Suprapubic skin (tissue), 4 donors: Measurements from ENCODE around the gene ZNF549. TPM values are rescaled to one million over a fixed set of nuclear protein-coding genes. Genes with fewer than 3 reads are reported as not detected.
A peak's percentile ranks its signal among the peaks of the same experiment; 100 is the strongest.

ENCODE experiments used
- DNase-seq, 2 donors: peaks; one replicate each; pipeline ENCODE4 v3.0.0-alpha.2; 2019; ENCODE audit warnings: low spot score in 2 of 2
- H3K27ac ChIP-seq: fragments of 200-600 bp; sonication (generic); one replicate; pipeline ENCODE4 v1.5.1; 2019
- H3K27me3 ChIP-seq: fragments of 200-600 bp; sonication (generic); one replicate; pipeline ENCODE4 v1.5.1; 2019
- H3K36me3 ChIP-seq: fragments of 200-600 bp; sonication (generic); one replicate; pipeline ENCODE4 v1.5.1; 2019
- H3K4me1 ChIP-seq: fragments of 200-600 bp; sonication (generic); one replicate; pipeline ENCODE4 v1.5.1; 2019
- H3K4me3 ChIP-seq: fragments of 200-600 bp; sonication (generic); one replicate; pipeline ENCODE4 v1.5.1; 2019; ENCODE audit warnings: mild to moderate bottlenecking
- H3K9me3 ChIP-seq: fragments of 200-600 bp; sonication (generic); one replicate; pipeline ENCODE4 v1.5.1; 2019
- CTCF ChIP-seq, 2 donors: fragments of 200-600 bp in 1 of 2; fragments of 450-650 bp in 1 of 2; sonication (generic) in 1 of 2; IDR thresholded peaks; one replicate each; pipeline ENCODE4 v1.5.1; 2016 to 2019; ENCODE audit warnings: antibody characterized with exemption in 2 of 2, mild to moderate bottlenecking in 1 of 2, moderate library complexity in 1 of 2
- EP300 ChIP-seq: sonication (generic); formaldehyde crosslinking; IDR thresholded peaks from one replicate; pipeline ENCODE4 v1.6.1; 2017; ENCODE audit warnings: antibody characterized with exemption
- POLR2A ChIP-seq, 2 donors: fragments of 450-650 bp; IDR thresholded peaks; one replicate each; pipeline ENCODE4 v1.6.1; 2017; ENCODE audit warnings: antibody characterized with exemption in 2 of 2, mild to moderate bottlenecking in 2 of 2, moderate library complexity in 2 of 2
- POLR2AphosphoS5 ChIP-seq, 3 donors: sonication (generic); formaldehyde crosslinking; IDR thresholded peaks; one replicate each; pipeline ENCODE4 v1.6.1; 2017; ENCODE audit warnings: antibody characterized with exemption in 3 of 3
- WGBS: methylation state at CpG from one replicate; pipeline ENCODE4 v1.1.5; 2018; 5-methylcytosine and 5-hydroxymethylcytosine counted together
- total RNA-seq, 4 donors: library from RNA; depleted of rRNA; stranded (reverse); fragments of >200 nt; gene quantifications; one replicate each; pipeline ENCODE4 v1.1.0, GENCODE V29; 2016

ZNF549 gene
- total RNA-seq, 4 donors from 2014 or later, result 3.4 to 9.5 (median 4.9) TPM

DNA sequence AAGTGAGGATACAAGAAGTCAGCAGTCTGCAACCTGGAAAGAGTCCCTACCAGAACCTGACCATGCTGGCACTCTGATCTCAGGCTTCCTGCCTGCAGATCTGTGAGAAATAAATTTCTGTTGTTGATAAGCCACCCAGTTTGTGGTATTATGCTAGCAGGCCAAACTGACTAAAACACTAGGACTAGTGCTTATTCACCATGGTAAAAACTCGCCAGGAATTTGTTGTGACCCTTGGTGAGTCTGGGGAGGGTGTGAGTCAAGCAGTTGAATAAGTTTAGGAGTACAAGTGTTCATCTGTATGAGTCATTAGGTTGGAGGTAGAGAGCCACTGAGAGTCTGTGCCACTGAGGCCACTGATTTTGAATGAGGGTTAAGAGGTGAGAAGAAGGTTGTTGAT is 60.4 kb downstream of the ZNF549 start:
- H3K27me3 ChIP-seq, result no peaks in the 10 kb centered on the region
- H3K9me3 ChIP-seq, result peaks cover 45% of the 10 kb centered on the region
- H3K36me3 ChIP-seq, result peaks cover 46% of the 10 kb centered on the region
- peaks cover 18% of the 10 kb centered on the region for H3K4me1 ChIP-seq
- no peak overlapping the region for H3K4me3 ChIP-seq
- no peak overlapping the region for H3K27ac ChIP-seq
- TF ChIP-seq CTCF (IDR thresholded peaks at IDR 0.05) (no peak), POLR2A (IDR thresholded peaks at IDR 0.05) (no peak), EP300 (no peak), POLR2AphosphoS5 (IDR thresholded peaks at IDR 0.05) (no peak)
- no peak for DNase-seq
- 100% methylated on average over 1 of the region's 1 CpG for WGBS

DNA sequence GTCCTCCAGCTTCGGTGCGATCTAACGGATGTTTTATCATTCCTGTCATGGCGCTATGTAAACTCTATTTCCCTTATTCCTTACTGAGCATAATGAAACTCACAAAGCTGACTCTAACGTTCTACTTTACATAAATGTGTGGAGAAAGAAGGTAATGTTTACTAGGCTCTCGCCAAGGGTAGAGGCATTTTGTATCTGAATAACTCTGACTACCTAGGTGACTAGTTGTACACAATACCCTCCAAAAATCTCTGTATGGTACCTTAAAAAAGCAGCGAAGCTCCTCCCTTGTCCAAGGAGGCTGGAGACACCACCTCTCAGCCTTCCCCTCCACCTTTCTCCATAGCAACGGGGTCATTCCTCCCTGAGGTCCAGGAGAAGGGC is 72.2 kb downstream of the ZNF549 start:
- Histone ChIP-seq H3K4me3 (peak overlapping the region; percentile 74), H3K36me3 (peaks cover 16% of the 10 kb centered on the region), H3K27me3 (no peaks in the 10 kb centered on the region), H3K9me3 (peaks cover 17% of the 10 kb centered on the region), H3K27ac (no peak overlapping the region), H3K4me1 (peaks cover 14% of the 10 kb centered on the region)
- no peak for DNase-seq
- TF ChIP-seq POLR2AphosphoS5 (IDR thresholded peaks at IDR 0.05) (no peak), CTCF (IDR thresholded peaks at IDR 0.05) (no peak), EP300 (no peak), POLR2A (IDR thresholded peaks at IDR 0.05) (no peak)
- 58% methylated on average over 8 of the region's 8 CpGs for WGBS

DNA sequence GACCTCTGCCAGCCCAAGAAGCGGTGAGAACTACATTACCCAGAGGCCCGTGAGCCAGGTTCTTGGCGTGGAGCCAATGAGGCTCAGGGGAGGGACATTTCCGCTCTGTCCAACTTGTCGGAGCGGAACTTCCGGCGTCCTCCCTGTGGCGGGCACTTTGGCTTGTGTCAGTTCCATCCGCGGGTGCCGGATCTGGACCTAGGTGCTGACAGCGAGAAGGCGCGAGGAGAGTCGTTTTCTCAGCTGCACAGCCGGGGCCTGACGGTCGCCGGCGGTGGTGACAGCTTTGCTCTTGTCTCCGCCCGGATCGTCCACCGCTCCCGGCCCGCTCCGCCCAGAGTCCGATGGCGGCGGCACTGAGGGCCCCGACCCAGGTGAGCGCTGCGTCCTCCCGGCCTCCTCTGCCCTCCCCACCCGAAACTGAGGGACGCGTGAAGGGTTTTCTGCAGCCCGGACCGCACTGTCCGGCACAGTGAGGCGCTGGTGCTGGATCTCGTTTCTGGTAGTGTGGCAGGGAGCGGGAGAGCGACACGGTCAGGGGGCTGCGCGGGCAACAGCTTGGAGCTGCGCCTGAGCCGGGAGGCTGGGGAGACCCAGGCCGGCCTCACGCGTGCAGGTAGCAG is 72.7 kb downstream of the ZNF549 start, which contains the start of gene ZNF530:
TSS of gene ZNF530 (plus strand) at position 125 of the 623 bp plus-strand sequence. CDS start 4,461 bp downstream, outside the sequence.
- 0% methylated on average over 12 of the region's 53 CpGs for WGBS
- peak within 1 kb of the TSS; percentile 74 for H3K4me3 ChIP-seq
- no peak within 1 kb of the TSS for H3K27ac ChIP-seq
- peaks cover 22% of the 10 kb centered on the region for H3K9me3 ChIP-seq
- no peaks in the 10 kb centered on the region for H3K27me3 ChIP-seq
- H3K36me3 ChIP-seq, result peaks cover 21% of the 10 kb centered on the region
- peak; percentile 95 to 96 for DNase-seq
- H3K4me1 ChIP-seq, result peaks cover 14% of the 10 kb centered on the region
- no peak for TF ChIP-seq EP300
- peak in 1 of 3 donors; percentile 52 for TF ChIP-seq POLR2AphosphoS5 (IDR thresholded peaks at IDR 0.05)

- Histone ChIP-seq H3K36me3 (peaks cover 49% of the 10 kb centered on the region), H3K4me3 (no peak overlapping the region), H3K27ac (no peak overlapping the region), H3K9me3 (peaks cover 35% of the 10 kb centered on the region), H3K4me1 (no peaks in the 10 kb centered on the region), H3K27me3 (no peaks in the 10 kb centered on the region)
- TF ChIP-seq CTCF (IDR thresholded peaks at IDR 0.05) (no peak), POLR2AphosphoS5 (IDR thresholded peaks at IDR 0.05) (no peak), POLR2A (IDR thresholded peaks at IDR 0.05) (no peak), EP300 (no peak)
- 97% methylated on average over 5 of the region's 5 CpGs for WGBS
- no peak for DNase-seq
Measured at GRCh38 chr19:57606931-57607330, 79.8 kb downstream of the ZNF549 start.

Other genes with a start within 250 kb of the ZNF549 start
- 100 to 1,000 TPM in 1 of 4 donors, 10 to 100 TPM in 3; 75.2 to 101 (median 78.6) TPM for gene ZNF460, start 246.9 kb upstream of the ZNF549 start, total RNA-seq
- gene ZNF543, start 206.9 kb upstream of the ZNF549 start, total RNA-seq, result 10 to 100 TPM in 3 of 4 donors, 1 to 10 TPM in 1; 9.8 to 15.8 (median 11.6) TPM
- 10 to 100 TPM in 3 of 4 donors, 1 to 10 TPM in 1; 10.0 to 12.4 (median 11.3) TPM for gene ZNF304, start 176.1 kb upstream of the ZNF549 start, total RNA-seq
- gene TRAPPC2B, start 163.8 kb upstream of the ZNF549 start, total RNA-seq, result 10 to 100 TPM; 16.5 to 20.7 (median 19.9) TPM
- gene ZNF547, start 163.8 kb upstream of the ZNF549 start, total RNA-seq, result 1 to 10 TPM; 1.8 to 4.2 (median 2.7) TPM
- 10 to 100 TPM; 18.8 to 30.9 (median 25.7) TPM for gene ZNF548, start 137.5 kb upstream of the ZNF549 start, total RNA-seq
- 10 to 100 TPM; 10.2 to 23.8 (median 15.2) TPM for gene ZNF17, start 116.2 kb upstream of the ZNF549 start, total RNA-seq
- 10 to 100 TPM in 3 of 4 donors, 1 to 10 TPM in 1; 8.3 to 15.5 (median 13.5) TPM for gene ZNF749, start 92.0 kb upstream of the ZNF549 start, total RNA-seq
- 1 to 10 TPM in 3 of 4 donors, under 1 TPM in 1; 0.76 to 3.9 (median 1.2) TPM for gene VN1R1, start 70.2 kb upstream of the ZNF549 start, total RNA-seq
- 10 to 100 TPM in 2 of 4 donors, 1 to 10 TPM in 2; 6.1 to 15.0 (median 10.9) TPM for gene ZNF772, start 49.8 kb upstream of the ZNF549 start, total RNA-seq
- 10 to 100 TPM in 1 of 4 donors, 1 to 10 TPM in 3; 7.9 to 20.4 (median 8.9) TPM for gene ZNF419, start 39.6 kb upstream of the ZNF549 start, total RNA-seq
- gene ZNF773, start 27.4 kb upstream of the ZNF549 start, total RNA-seq, result 10 to 100 TPM; 10.5 to 24.1 (median 16.2) TPM
- 10 to 100 TPM in 2 of 4 donors, 1 to 10 TPM in 2; 6.6 to 21.9 (median 11.3) TPM for gene ZNF550, start 32.5 kb downstream of the ZNF549 start, total RNA-seq
- 1 to 10 TPM; 5.3 to 8.7 (median 6.1) TPM for gene ZNF416, start 51.6 kb downstream of the ZNF549 start, total RNA-seq
- 1 to 10 TPM; 3.0 to 5.7 (median 4.1) TPM for gene ZIK1, start 56.8 kb downstream of the ZNF549 start, total RNA-seq
- 1 to 10 TPM; 4.7 to 9.7 (median 7.2) TPM for gene ZNF530, start 72.5 kb downstream of the ZNF549 start, total RNA-seq
- 10 to 100 TPM; 15.8 to 35.0 (median 21.5) TPM for gene ZNF134, start 86.9 kb downstream of the ZNF549 start, total RNA-seq
- gene ZNF211, start 105.8 kb downstream of the ZNF549 start, total RNA-seq, result 10 to 100 TPM in 3 of 4 donors, 1 to 10 TPM in 1; 7.5 to 21.3 (median 14.1) TPM
- 1 to 10 TPM in 2 of 4 donors, not detected in 2; 2.3 to 3.9 TPM for gene ZSCAN4, start 141.6 kb downstream of the ZNF549 start, total RNA-seq
- 10 to 100 TPM; 21.5 to 42.3 (median 29.7) TPM for gene ZNF551, start 154.6 kb downstream of the ZNF549 start, total RNA-seq
- 1 to 10 TPM in 2 of 4 donors, under 1 TPM in 1, not detected in 1; 0.13 to 1.3 (median 1.3) TPM for gene ZNF154, start 181.8 kb downstream of the ZNF549 start, total RNA-seq
- gene ZNF671, start 200.3 kb downstream of the ZNF549 start, total RNA-seq, result 1 to 10 TPM; 2.0 to 8.4 (median 2.8) TPM
- 10 to 100 TPM; 11.2 to 23.8 (median 15.0) TPM for gene ZNF776, start 219.5 kb downstream of the ZNF549 start, total RNA-seq
- 10 to 100 TPM; 20.6 to 47.4 (median 26.8) TPM for gene ZNF586, start 242.3 kb downstream of the ZNF549 start, total RNA-seq